ENCODE measurements around the gene AKT2.
A peak's percentile ranks its signal among the peaks of the same experiment; 100 is the strongest.

AKT2 gene

DNA sequence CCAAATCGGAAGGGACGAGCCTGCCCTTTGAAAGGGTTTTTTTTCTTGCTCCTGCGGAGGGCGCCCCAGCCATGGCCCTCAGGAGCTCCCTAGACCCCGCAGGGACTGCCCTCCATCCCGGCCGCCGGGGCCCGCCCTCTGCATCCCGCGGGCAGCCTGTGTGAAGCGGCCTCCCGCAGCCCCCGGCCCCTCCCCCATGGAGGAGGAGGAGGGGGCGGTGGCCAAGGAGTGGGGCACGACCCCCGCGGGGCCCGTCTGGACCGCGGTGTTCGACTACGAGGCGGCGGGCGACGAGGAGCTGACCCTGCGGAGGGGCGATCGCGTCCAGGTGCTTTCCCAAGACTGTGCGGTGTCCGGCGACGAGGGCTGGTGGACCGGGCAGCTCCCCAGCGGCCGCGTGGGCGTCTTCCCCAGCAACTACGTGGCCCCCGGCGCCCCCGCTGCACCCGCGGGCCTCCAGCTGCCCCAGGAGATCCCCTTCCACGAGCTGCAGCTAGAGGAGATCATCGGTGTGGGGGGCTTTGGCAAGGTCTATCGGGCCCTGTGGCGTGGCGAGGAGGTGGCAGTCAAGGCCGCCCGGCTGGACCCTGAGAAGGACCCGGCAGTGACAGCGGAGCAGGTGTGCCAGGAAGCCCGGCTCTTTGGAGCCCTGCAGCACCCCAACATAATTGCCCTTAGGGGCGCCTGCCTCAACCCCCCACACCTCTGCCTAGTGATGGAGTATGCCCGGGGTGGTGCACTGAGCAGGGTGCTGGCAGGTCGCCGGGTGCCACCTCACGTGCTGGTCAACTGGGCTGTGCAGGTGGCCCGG is 93.1 kb downstream of the AKT2 start:
- TF ChIP-seq CTCF (IDR thresholded peaks at IDR 0.05; ENCODE audit: extremely low read depth, missing control alignments): no peak
- DNase-seq (ENCODE audit: low spot score): peak; percentile 75

- no peak for TF ChIP-seq CTCF (IDR thresholded peaks at IDR 0.05; ENCODE audit: extremely low read depth, missing control alignments)
- peak; percentile 94 for DNase-seq (ENCODE audit: low spot score)
Observed at GRCh38 chr19:40190891-40191835, 94.0 kb downstream of the AKT2 start, which contains the start of gene MAP3K10. Gene MAP3K10 (plus strand): TSS chr19:40191426. CDS start chr19:40192032, 606 bp downstream.

DNA sequence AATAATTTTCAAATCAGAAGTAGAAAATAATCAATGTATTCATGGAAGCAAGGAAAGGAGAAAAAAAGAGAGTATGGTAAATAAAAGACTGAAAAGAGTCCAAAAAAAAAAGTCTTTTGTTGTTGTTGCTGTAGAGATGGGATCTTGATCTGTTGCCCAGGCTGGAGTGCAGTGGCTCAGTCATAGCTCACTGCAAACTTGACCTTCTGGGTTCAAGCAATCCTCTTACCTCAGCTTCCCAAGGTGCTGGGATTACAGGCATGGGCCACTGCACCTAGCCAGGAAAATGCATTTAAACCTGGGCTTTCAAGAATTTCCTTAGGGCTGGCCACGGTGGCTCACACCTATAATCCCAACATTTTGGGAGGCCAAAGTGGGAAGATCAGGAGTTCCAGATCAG is 100.9 kb downstream of the AKT2 start:
- no peak for TF ChIP-seq CTCF (IDR thresholded peaks at IDR 0.05; ENCODE audit: extremely low read depth, missing control alignments)

More for the DNA sequence above, 100.9 kb downstream of the AKT2 start:
- no peak for DNase-seq (ENCODE audit: low spot score)
